Measurements from ENCODE around the gene RHO. TPM values are rescaled to one million over a fixed set of nuclear protein-coding genes. Genes with fewer than 3 reads are reported as not detected.

Gene RHO
- total RNA-seq, 1 experiment from 2014 or later = not detected

DNA sequence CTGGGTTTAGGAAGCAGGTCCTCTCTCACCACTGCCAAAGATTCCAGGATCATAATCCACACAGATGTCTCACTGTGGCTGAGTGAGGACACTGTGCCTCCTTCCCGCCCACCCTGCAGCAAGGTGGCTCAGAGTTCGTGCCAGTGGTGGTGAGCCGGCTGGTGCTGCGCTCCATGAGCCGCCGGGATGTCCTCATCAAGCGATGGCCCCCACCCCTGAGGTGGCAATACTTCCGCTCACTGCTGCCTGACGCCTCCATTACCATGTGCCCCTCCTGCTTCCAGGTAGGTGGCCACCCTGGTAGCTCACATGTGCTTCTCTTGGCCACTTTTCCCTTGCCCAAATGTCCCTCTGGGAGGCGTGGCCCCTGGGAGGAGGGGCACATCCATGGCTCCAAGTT is 9.0 kb upstream of the RHO start:
- BruUV-seq (replicated peaks) = no TSS peak
- intact Hi-C loops (cut with micrococcal nuclease; ENCODE audit: unreplicated experiment) (no loop called here), in situ Hi-C loops (cut with HindIII; ENCODE audit: low pct_unique_long_range_greater_than_20kb, low sequenced_read_pairs) (no loop called here)
- Histone ChIP-seq H3K4me1 (ENCODE audit: control insufficient read depth, insufficient read depth, low read length) (no peaks in the 10 kb centered on the region), H3K4me3 (ENCODE audit: low read depth in 2 of 2, low read length in 2 of 2) (no peak overlapping the region), H3K27me3 (ENCODE audit: control insufficient read depth, insufficient read depth, low read length) (no peaks in the 10 kb centered on the region), H3K9me3 (ENCODE audit: control insufficient read depth, insufficient read depth, low read depth, low read length) (no peaks in the 10 kb centered on the region), H3K36me3 (ENCODE audit: control insufficient read depth, insufficient read depth, low read length) (no peaks in the 10 kb centered on the region), H3K27ac (ENCODE audit: low read length) (no peak overlapping the region)
- no peak for DNase-seq (ENCODE audit: low read depth, low spot score)
- POLR2A ChIA-PET = interaction anchor here (0.5 kb wide), 1 partner anchor 147 kb away, joined by 16 read pairs; no protein-coding TSS in a partner anchor
- no peak for TF ChIP-seq SIN3A (IDR thresholded peaks at IDR 0.05; ENCODE audit: borderline replicate concordance, insufficient read depth, low read depth, low read length)
- TF ChIP-seq TCF7L2 (IDR thresholded peaks at IDR 0.05; ENCODE audit: low read depth, low read length) = no peak
- CTCF ChIA-PET = no interaction called here
- no peak for ATAC-seq

DNA sequence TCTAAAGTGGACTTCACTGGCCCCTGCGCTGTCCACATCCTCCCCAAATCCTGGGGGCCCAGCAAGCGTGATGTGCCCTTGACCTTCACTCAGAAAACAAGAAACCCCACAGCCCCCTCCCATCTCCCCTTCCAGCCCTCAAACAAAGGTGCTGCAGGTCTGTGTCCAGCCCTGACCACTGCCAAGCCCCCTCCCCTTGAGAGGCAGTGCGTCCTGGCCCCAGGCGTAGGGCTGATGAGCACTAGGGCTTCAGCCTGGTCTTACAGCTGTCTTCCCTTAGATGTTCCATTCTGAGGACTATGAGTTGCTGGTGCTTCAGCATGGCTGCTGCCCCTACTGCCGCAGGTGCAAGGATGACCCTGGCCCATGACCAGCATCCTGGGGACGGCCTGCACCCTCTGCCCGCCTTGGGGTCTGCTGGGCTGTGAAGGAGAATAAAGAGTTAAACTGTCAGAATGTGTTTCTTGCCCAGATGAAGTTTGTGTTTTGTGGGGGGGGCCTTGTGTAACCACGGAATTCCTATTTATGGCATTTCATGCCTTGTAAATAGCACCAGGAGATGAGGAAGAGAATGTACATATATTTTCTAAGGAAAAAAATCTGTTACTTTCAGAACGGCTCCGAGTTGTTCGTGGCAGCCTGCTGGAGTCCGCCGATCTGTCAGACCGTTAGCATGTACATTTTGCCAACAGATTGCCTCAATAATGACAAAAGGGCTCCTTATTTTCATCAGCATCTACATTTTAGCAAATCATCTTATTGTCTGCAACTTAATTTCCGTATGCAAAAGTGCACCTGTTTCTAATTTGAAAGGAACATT is 8.3 kb upstream of the RHO start:
- in situ Hi-C loops (cut with HindIII; ENCODE audit: low pct_unique_long_range_greater_than_20kb, low sequenced_read_pairs) (no loop called here), intact Hi-C loops (cut with micrococcal nuclease; ENCODE audit: unreplicated experiment) (no loop called here)
- no peak for ATAC-seq
- BruUV-seq (replicated peaks) = no TSS peak
- ChIA-PET POLR2A (interaction anchor here (0.5 kb wide), 1 partner anchor 39 kb away, joined by 6 read pairs; no protein-coding TSS in a partner anchor), CTCF (no interaction called here)
- no peak for DNase-seq (ENCODE audit: low read depth, low spot score)
- H3K9me3 ChIP-seq (ENCODE audit: control insufficient read depth, insufficient read depth, low read depth, low read length) = no peaks in the 10 kb centered on the region
- no peak overlapping the region for H3K4me3 ChIP-seq (ENCODE audit: low read depth in 2 of 2, low read length in 2 of 2)
- H3K27ac ChIP-seq (ENCODE audit: low read length) = no peak overlapping the region
- no peaks in the 10 kb centered on the region for H3K27me3 ChIP-seq (ENCODE audit: control insufficient read depth, insufficient read depth, low read length)
- no peaks in the 10 kb centered on the region for H3K4me1 ChIP-seq (ENCODE audit: control insufficient read depth, insufficient read depth, low read length)
- H3K36me3 ChIP-seq (ENCODE audit: control insufficient read depth, insufficient read depth, low read length) = no peaks in the 10 kb centered on the region
- TF ChIP-seq, protein P1, sequence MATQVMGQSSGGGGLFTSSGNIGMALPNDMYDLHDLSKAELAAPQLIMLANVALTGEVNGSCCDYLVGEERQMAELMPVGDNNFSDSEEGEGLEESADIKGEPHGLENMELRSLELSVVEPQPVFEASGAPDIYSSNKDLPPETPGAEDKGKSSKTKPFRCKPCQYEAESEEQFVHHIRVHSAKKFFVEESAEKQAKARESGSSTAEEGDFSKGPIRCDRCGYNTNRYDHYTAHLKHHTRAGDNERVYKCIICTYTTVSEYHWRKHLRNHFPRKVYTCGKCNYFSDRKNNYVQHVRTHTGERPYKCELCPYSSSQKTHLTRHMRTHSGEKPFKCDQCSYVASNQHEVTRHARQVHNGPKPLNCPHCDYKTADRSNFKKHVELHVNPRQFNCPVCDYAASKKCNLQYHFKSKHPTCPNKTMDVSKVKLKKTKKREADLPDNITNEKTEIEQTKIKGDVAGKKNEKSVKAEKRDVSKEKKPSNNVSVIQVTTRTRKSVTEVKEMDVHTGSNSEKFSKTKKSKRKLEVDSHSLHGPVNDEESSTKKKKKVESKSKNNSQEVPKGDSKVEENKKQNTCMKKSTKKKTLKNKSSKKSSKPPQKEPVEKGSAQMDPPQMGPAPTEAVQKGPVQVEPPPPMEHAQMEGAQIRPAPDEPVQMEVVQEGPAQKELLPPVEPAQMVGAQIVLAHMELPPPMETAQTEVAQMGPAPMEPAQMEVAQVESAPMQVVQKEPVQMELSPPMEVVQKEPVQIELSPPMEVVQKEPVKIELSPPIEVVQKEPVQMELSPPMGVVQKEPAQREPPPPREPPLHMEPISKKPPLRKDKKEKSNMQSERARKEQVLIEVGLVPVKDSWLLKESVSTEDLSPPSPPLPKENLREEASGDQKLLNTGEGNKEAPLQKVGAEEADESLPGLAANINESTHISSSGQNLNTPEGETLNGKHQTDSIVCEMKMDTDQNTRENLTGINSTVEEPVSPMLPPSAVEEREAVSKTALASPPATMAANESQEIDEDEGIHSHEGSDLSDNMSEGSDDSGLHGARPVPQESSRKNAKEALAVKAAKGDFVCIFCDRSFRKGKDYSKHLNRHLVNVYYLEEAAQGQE (IDR thresholded peaks at IDR 0.05; ENCODE audit: insufficient read depth in 1 of 2, low read depth in 2 of 2, low read length in 1 of 2) = no peak
- no peak for TF ChIP-seq POLR2AphosphoS5 (IDR thresholded peaks at IDR 0.05; ENCODE audit: low read depth, low read length)
- TF ChIP-seq, protein P2, sequence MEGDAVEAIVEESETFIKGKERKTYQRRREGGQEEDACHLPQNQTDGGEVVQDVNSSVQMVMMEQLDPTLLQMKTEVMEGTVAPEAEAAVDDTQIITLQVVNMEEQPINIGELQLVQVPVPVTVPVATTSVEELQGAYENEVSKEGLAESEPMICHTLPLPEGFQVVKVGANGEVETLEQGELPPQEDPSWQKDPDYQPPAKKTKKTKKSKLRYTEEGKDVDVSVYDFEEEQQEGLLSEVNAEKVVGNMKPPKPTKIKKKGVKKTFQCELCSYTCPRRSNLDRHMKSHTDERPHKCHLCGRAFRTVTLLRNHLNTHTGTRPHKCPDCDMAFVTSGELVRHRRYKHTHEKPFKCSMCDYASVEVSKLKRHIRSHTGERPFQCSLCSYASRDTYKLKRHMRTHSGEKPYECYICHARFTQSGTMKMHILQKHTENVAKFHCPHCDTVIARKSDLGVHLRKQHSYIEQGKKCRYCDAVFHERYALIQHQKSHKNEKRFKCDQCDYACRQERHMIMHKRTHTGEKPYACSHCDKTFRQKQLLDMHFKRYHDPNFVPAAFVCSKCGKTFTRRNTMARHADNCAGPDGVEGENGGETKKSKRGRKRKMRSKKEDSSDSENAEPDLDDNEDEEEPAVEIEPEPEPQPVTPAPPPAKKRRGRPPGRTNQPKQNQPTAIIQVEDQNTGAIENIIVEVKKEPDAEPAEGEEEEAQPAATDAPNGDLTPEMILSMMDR (IDR thresholded peaks at IDR 0.05) = no peak
- TF ChIP-seq TCF7L2 (IDR thresholded peaks at IDR 0.05; ENCODE audit: low read depth, low read length) = no peak
- TF ChIP-seq SIN3A (IDR thresholded peaks at IDR 0.05; ENCODE audit: borderline replicate concordance, insufficient read depth, low read depth, low read length) = no peak

DNA sequence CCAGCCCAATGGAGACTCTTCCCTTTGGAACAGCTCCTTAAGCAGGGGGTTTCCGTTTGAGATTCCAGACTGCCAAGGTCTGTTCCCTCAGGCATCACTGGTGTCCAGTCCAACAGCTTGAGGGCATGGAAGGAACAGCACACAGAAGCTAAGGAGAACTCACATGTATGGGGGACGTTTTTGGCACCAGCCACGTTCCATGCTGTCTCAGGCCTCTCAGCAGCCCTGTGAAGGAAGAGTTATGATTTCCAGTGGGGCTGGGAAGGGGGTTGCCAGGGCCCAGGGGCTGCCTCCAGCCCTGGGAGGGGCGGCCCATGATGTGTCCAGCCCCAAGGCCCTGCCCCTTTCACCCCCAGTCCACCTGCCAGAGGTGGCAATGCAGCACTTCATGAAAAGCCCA is 7.5 kb upstream of the RHO start:
- H3K27ac ChIP-seq (ENCODE audit: low read length) = no peak overlapping the region
- ATAC-seq = peak; percentile 9; the same call in 1 of the 2 replicates
- in situ Hi-C loops (cut with HindIII; ENCODE audit: low pct_unique_long_range_greater_than_20kb, low sequenced_read_pairs) (no loop called here), intact Hi-C loops (cut with micrococcal nuclease; ENCODE audit: unreplicated experiment) (no loop called here)
- no peak overlapping the region for H3K4me3 ChIP-seq (ENCODE audit: low read depth in 2 of 2, low read length in 2 of 2)
- H3K4me1 ChIP-seq (ENCODE audit: control insufficient read depth, insufficient read depth, low read length) = no peaks in the 10 kb centered on the region
- DNase-seq (ENCODE audit: low read depth, low spot score) = no peak
- POLR2A ChIA-PET = no interaction called here
- BruUV-seq (replicated peaks) = no TSS peak
- H3K36me3 ChIP-seq (ENCODE audit: control insufficient read depth, insufficient read depth, low read length) = no peaks in the 10 kb centered on the region
- H3K27me3 ChIP-seq (ENCODE audit: control insufficient read depth, insufficient read depth, low read length) = no peaks in the 10 kb centered on the region
- H3K9me3 ChIP-seq (ENCODE audit: control insufficient read depth, insufficient read depth, low read depth, low read length) = no peaks in the 10 kb centered on the region
- TF ChIP-seq, protein P2 (IDR thresholded peaks at IDR 0.05) = no peak
- TF ChIP-seq TCF7L2 (IDR thresholded peaks at IDR 0.05; ENCODE audit: low read depth, low read length) (no peak), SIN3A (IDR thresholded peaks at IDR 0.05; ENCODE audit: borderline replicate concordance, insufficient read depth, low read depth, low read length) (no peak), POLR2AphosphoS5 (IDR thresholded peaks at IDR 0.05; ENCODE audit: low read depth, low read length) (no peak)
- TF ChIP-seq, protein P1 (IDR thresholded peaks at IDR 0.05; ENCODE audit: insufficient read depth in 1 of 2, low read depth in 2 of 2, low read length in 1 of 2) = no peak
- CTCF ChIA-PET = no interaction called here

Data from Panc1 (cell line).